GM19467 (cell line): ENCODE measurements around the gene FOXP2.
A peak's percentile ranks its signal among the peaks of the same experiment; 100 is the strongest.
"Not testable (repeated sequence)": the region's sequence is repeated elsewhere in the genome, so short reads cannot be mapped to it uniquely, and the experiment has no call there.

Experiments used
- ATAC-seq: cut with Tn5 transposase; IDR thresholded peaks from one replicate; pipeline ENCODE4 v1.9.1; 2021; ENCODE audit warnings: mild to moderate bottlenecking, moderate library complexity; ENCODE audit not compliant: unreplicated experiment

FOXP2 gene

GRCh38 chr7:114488696-114489095, 74.1 kb downstream of the FOXP2 start:
- ATAC-seq = no peak

- ATAC-seq = not testable (repeated sequence)
These were observed 82.9 kb downstream of the FOXP2 start for GRCh38 chr7:114497491-114497890.

- ATAC-seq = no peak
These were observed 88.0 kb downstream of the FOXP2 start for GRCh38 chr7:114502454-114503254.

GRCh38 chr7:114504586-114504985, 90.0 kb downstream of the FOXP2 start:
- no peak for ATAC-seq

GRCh38 chr7:114507381-114507780, 92.8 kb downstream of the FOXP2 start:
- no peak for ATAC-seq

- no peak for ATAC-seq
These were observed 93.5 kb downstream of the FOXP2 start for GRCh38 chr7:114508086-114508485.

GRCh38 chr7:114510824-114511223, 96.2 kb downstream of the FOXP2 start:
- ATAC-seq = not testable (repeated sequence)

GRCh38 chr7:114519240-114519639, 104.6 kb downstream of the FOXP2 start:
- ATAC-seq = no peak

GRCh38 chr7:114522081-114522480, 107.5 kb downstream of the FOXP2 start:
- no peak for ATAC-seq

GRCh38 chr7:114527589-114527988, 113.0 kb downstream of the FOXP2 start:
- ATAC-seq = no peak

GRCh38 chr7:114530057-114530611, 115.5 kb downstream of the FOXP2 start:
- no peak for ATAC-seq

- no peak for ATAC-seq
These were observed 116.7 kb downstream of the FOXP2 start for GRCh38 chr7:114531326-114531725.

- ATAC-seq = no peak
These were observed 118.5 kb downstream of the FOXP2 start for GRCh38 chr7:114533131-114533530.

GRCh38 chr7:114534953-114535352, 120.3 kb downstream of the FOXP2 start:
- no peak for ATAC-seq

GRCh38 chr7:114539575-114539974, 125.0 kb downstream of the FOXP2 start:
- no peak for ATAC-seq

- no peak for ATAC-seq
These were observed 125.7 kb downstream of the FOXP2 start for GRCh38 chr7:114540291-114540690.

- ATAC-seq = not testable (repeated sequence)
These were observed 132.7 kb downstream of the FOXP2 start for GRCh38 chr7:114547346-114547745.

GRCh38 chr7:114548081-114548980, 133.7 kb downstream of the FOXP2 start:
- no peak for ATAC-seq

GRCh38 chr7:114554781-114555537, 140.3 kb downstream of the FOXP2 start:
- peak; percentile 61 for ATAC-seq

GRCh38 chr7:114567416-114567815, 152.8 kb downstream of the FOXP2 start:
- ATAC-seq = no peak

GRCh38 chr7:114569220-114569619, 154.6 kb downstream of the FOXP2 start:
- ATAC-seq = no peak
